Bronchial epithelial cell (primary cell): Measurements from ENCODE around the gene NHLRC3. TPM values are rescaled to one million over a fixed set of nuclear protein-coding genes. Genes with fewer than 3 reads are reported as not detected.

ENCODE experiments used
- DNase-seq: peaks from one replicate; pipeline ENCODE4 v3.0.0-alpha.2; 2010; ENCODE audit warnings: low read depth
- FAIRE-seq: peaks from 2 replicates; lab custom pipeline; 2011; peaks lifted over from hg19 to GRCh38; lab: Jason Lieb, UNC
- H3K27me3 ChIP-seq: 2 replicates; pipeline ENCODE4 v1.5.1; 2011; ENCODE audit warnings: low read length; ENCODE audit not compliant: control insufficient read depth, insufficient read depth
- H3K36me3 ChIP-seq: 2 replicates; pipeline ENCODE4 v1.5.1; 2011; ENCODE audit warnings: low read length; ENCODE audit not compliant: control insufficient read depth, insufficient read depth
- H3K4me3 ChIP-seq: 2 replicates; pipeline ENCODE4 v1.5.1; 2011; ENCODE audit warnings: mild to moderate bottlenecking, low read depth, low read length, control low read depth
- total RNA-seq: library from RNA; depleted of rRNA; stranded (reverse); fragments of >200 nt; gene quantifications from 2 replicates; pipeline ENCODE4 v1.2.1, GENCODE V29; 2014
- TF ChIP-seq, protein P1 (sequence below): IDR thresholded peaks from 2 replicates; pipeline ENCODE4 v1.5.1; 2011; ENCODE audit warnings: mild to moderate bottlenecking, moderate library complexity, low read length, control low read depth, inconsistent platforms; ENCODE audit not compliant: insufficient read depth, severe bottlenecking

Gene NHLRC3
- total RNA-seq, 1 donor from 2014 or later, result 9.0 TPM

DNA sequence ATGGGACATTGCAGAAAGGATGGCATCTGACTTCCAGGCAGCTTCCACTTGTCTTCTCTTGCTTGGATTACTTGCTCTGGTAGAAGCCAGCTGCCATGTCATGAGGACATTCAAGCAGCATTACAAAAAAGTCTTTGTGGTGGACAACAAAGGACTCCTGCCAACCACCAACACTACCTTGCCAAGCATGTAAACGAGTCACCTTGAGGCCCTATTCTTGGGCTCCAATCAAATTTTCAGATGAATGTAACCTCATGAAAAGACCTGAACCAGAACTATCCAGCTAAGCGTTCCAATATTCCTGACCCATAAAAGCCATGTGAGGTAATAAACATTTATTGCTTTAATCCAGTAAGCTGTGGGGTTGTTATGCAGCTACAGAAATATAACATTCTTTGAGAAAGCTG lies 12.8 kb upstream of the NHLRC3 start:
- FAIRE-seq (no peak), DNase-seq (no peak)
- peaks cover 8% of the 10 kb centered on the region for H3K36me3 ChIP-seq
- no peaks in the 10 kb centered on the region for H3K27me3 ChIP-seq
- TF ChIP-seq, protein P1, sequence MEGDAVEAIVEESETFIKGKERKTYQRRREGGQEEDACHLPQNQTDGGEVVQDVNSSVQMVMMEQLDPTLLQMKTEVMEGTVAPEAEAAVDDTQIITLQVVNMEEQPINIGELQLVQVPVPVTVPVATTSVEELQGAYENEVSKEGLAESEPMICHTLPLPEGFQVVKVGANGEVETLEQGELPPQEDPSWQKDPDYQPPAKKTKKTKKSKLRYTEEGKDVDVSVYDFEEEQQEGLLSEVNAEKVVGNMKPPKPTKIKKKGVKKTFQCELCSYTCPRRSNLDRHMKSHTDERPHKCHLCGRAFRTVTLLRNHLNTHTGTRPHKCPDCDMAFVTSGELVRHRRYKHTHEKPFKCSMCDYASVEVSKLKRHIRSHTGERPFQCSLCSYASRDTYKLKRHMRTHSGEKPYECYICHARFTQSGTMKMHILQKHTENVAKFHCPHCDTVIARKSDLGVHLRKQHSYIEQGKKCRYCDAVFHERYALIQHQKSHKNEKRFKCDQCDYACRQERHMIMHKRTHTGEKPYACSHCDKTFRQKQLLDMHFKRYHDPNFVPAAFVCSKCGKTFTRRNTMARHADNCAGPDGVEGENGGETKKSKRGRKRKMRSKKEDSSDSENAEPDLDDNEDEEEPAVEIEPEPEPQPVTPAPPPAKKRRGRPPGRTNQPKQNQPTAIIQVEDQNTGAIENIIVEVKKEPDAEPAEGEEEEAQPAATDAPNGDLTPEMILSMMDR, result no peak
- no peak overlapping the region for H3K4me3 ChIP-seq

DNA sequence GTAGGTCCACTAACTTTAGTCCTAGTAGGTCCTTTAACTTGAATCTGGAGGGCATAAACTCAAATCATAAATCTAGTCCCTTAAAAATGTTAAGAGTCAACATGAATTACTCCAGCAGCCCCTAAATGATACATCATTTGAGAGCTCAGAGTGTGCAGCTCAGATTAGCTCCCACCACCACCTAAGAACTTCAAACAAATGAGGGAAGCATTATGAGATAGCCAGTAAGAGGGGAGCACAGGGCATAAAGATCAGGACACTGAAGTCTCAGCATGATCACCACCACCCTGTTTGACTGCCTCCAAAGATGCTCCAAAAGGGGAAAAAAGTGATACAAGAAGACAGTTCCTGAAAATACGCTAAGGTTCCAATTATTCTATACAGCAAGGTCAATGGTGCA lies 6.1 kb upstream of the NHLRC3 start:
- Histone ChIP-seq H3K27me3 (no peaks in the 10 kb centered on the region), H3K4me3 (no peak overlapping the region), H3K36me3 (peaks cover 5% of the 10 kb centered on the region)
- no peak for FAIRE-seq
- no peak for DNase-seq
- TF ChIP-seq, protein P1, result no peak

DNA sequence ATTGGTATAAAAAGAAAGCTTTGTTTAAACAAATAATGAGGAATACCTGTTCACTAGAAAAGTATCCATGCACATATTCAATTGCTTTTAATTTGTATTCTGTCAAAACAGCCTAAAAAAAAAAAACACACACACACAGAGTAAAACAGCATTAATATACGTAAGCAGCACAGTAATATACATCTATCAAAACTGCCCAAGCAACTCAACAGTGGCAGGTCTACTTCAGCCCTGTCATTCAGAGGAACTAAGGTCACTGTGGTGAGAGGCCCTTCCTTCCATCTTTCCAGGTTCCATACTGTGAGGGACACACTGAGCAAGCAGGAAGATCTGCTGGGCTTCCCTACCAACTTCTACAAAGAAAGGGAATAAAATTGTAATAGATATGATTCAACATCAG lies 4.2 kb upstream of the NHLRC3 start:
- TF ChIP-seq, protein P1, result no peak
- DNase-seq (no peak), FAIRE-seq (no peak)
- H3K36me3 ChIP-seq, result peaks cover 4% of the 10 kb centered on the region
- no peaks in the 10 kb centered on the region for H3K27me3 ChIP-seq
- no peak overlapping the region for H3K4me3 ChIP-seq

DNA sequence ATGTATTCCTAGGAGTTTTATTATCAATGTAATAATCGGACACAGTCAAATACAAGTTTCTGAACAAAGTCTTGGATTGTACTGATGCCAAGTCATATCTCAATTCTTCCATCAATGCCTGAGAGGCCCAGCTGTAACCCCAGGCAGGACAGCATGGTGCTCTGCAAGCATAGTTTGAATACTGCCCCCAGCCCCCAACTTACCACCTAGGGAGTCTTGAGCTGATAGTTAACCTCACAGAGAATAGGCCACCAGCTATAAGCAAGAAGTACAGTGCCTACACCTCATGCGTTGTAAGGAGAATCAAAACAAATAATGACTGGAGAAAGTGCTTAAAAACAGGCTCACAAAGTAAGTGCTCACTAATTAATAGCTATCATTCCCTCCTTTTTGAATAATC lies 3.1 kb upstream of the NHLRC3 start:
- Histone ChIP-seq H3K4me3 (peak overlapping the region; percentile 91), H3K36me3 (peaks cover 4% of the 10 kb centered on the region), H3K27me3 (no peaks in the 10 kb centered on the region)
- FAIRE-seq (no peak), DNase-seq (no peak)
- TF ChIP-seq, protein P1, result no peak

DNA sequence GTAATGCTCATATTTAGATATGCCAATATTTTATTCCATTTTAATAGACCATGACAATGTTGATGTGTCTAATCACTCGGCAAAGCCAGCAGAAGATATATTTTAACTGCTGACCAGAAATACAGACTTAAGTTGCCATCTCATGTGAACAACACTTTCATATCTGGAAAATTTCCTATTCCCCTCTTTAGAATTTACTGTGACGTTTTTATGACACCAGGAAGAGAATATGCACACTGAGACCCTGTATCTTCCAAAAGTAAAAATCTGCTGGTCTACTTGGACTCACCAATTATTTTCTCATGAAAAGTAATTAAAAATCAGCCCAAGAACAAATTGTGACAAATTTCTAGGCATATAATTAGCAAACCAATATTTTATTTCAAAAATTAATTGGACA lies 2.5 kb upstream of the NHLRC3 start:
- peak overlapping the region; percentile 91 for H3K4me3 ChIP-seq

DNA sequence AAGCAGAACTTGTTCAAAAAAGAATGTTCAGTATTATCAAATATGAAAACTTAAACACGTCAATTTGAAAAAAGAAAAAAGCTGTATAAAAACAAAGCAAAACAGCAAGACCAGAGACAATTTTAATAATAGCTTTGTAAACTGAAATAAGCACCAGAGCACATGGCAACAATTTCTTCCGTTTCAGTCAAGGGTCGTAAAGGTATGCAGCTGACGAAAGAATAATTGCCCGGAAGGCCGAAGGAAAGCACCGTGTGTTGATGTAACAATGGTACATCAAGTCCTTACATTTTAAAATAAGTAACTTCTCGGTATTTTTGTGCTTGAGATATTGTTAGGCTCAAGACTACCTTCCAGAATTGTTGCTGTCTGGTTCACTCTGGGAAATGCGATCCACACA lies 2.0 kb upstream of the NHLRC3 start:
- FAIRE-seq (no peak), DNase-seq (peak; percentile 47)
- H3K36me3 ChIP-seq, result peaks cover 2% of the 10 kb centered on the region
- TF ChIP-seq, protein P1, result no peak
- no peaks in the 10 kb centered on the region for H3K27me3 ChIP-seq
- peak overlapping the region; percentile 91 for H3K4me3 ChIP-seq

More for the DNA sequence above, 2.5 kb upstream of the NHLRC3 start:
- TF ChIP-seq, protein P1, result no peak
- H3K36me3 ChIP-seq, result peaks cover 2% of the 10 kb centered on the region
- DNase-seq (no peak), FAIRE-seq (no peak)
- no peaks in the 10 kb centered on the region for H3K27me3 ChIP-seq
